Transverse colon (tissue), 3 donors: ENCODE measurements around the gene MACROH2A1.

Source experiments
- CTCF ChIP-seq, 5 experiments: fragments of 200-600 bp in 3 of 5; fragments of 450-650 bp in 2 of 5; sonication (generic) in 3 of 5; IDR thresholded peaks; 1 replicate in 2 of 5; 2 replicates in 3 of 5; pipeline ENCODE4 v1.5.1; 2016 to 2017; ENCODE audit warnings: antibody characterized with exemption in 5 of 5, inconsistent platforms in 3 of 5, mild to moderate bottlenecking in 2 of 5, moderate library complexity in 1 of 5
- POLR2A ChIP-seq: fragments of 450-650 bp; IDR thresholded peaks from one replicate; pipeline ENCODE4 v1.6.1; 2016; ENCODE audit warnings: antibody characterized with exemption, mild to moderate bottlenecking, moderate library complexity

- TF ChIP-seq CTCF (IDR thresholded peaks at IDR 0.05): no peak
- TF ChIP-seq POLR2A: no peak
Observed at GRCh38 chr5:135442431-135443160, 43.6 kb upstream of the MACROH2A1 start.
